RWPE2 (cell line): ENCODE measurements around the gene CIRBP.
A peak's percentile ranks its signal among the peaks of the same experiment; 100 is the strongest.

Source experiments
- ATAC-seq: fragments of 200-7000 bp; cut with Tn5 transposase; 3 replicates; pipeline ENCODE4 v1.9.1; 2021; ENCODE audit warnings: low read depth
- DNase-seq: peaks from one replicate; pipeline ENCODE4 v3.0.0-alpha.2; 2020; ENCODE audit warnings: low spot score
- H3K27ac ChIP-seq: fragments of 450-650 bp; 2 replicates; pipeline ENCODE4 v1.5.1; 2017; ENCODE audit warnings: mild to moderate bottlenecking; ENCODE audit not compliant: poor library complexity, severe bottlenecking
- H3K27me3 ChIP-seq: fragments of 250-450 bp; sonication (Bioruptor Pico); 2 replicates; pipeline ENCODE4 v1.5.1; 2021; ENCODE audit warnings: mild to moderate bottlenecking, moderate library complexity; ENCODE audit not compliant: insufficient read depth, poor library complexity, severe bottlenecking
- H3K36me3 ChIP-seq: fragments of 250-450 bp; sonication (Bioruptor Pico); 2 replicates; pipeline ENCODE4 v1.5.1; 2020; ENCODE audit warnings: low read depth, mild to moderate bottlenecking, moderate library complexity
- H3K4me1 ChIP-seq: fragments of 250-450 bp; sonication (Bioruptor Pico); 2 replicates; pipeline ENCODE4 v1.5.1; 2021; ENCODE audit warnings: mild to moderate bottlenecking, moderate library complexity; ENCODE audit not compliant: insufficient read depth, poor library complexity, severe bottlenecking
- H3K4me3 ChIP-seq: fragments of 250-450 bp; sonication (Bioruptor Pico); 2 replicates; pipeline ENCODE4 v1.5.1; 2021; ENCODE audit warnings: mild to moderate bottlenecking, moderate library complexity; ENCODE audit not compliant: severe bottlenecking
- H3K9me3 ChIP-seq: fragments of 250-450 bp; sonication (Bioruptor Pico); 2 replicates; pipeline ENCODE4 v1.5.1; 2021; ENCODE audit warnings: mild to moderate bottlenecking, moderate library complexity; ENCODE audit not compliant: severe bottlenecking
- TF ChIP-seq, protein P1 (sequence below): fragments of 450-650 bp; IDR thresholded peaks from one replicate; pipeline ENCODE4 v1.5.1; 2017; ENCODE audit warnings: mild to moderate bottlenecking, moderate library complexity; ENCODE audit not compliant: poor library complexity, severe bottlenecking

Gene CIRBP

GRCh38 chr19:1309977-1310852 lies 41.1 kb downstream of the CIRBP start:
- Histone ChIP-seq H3K27me3 (no peaks in the 10 kb centered on the region), H3K4me1 (peaks cover 12% of the 10 kb centered on the region)
- ATAC-seq = no peak

DNA sequence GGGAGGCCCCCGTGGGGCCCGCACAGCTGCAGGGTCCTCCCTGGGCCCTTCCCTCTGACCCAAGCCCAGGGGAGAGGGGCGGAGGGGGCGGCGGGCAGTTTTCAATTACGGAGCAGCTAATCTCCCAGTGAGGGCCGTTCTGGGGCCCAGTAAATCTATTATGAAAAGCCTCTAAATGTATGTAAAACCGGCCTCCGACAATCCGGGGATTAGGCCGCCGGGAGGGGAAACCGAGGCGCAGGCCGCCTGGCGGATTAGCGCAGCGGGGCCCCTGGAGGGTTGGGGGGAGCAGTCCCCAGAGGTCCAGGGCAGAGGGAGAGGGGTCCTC lies 41.7 kb downstream of the CIRBP start:
- H3K27ac ChIP-seq = no peak overlapping the region
- H3K4me3 ChIP-seq = no peak overlapping the region
- DNase-seq = no peak
- ATAC-seq = no peak
- H3K9me3 ChIP-seq = no peaks in the 10 kb centered on the region
- no peaks in the 10 kb centered on the region for H3K36me3 ChIP-seq
- TF ChIP-seq, protein P1, sequence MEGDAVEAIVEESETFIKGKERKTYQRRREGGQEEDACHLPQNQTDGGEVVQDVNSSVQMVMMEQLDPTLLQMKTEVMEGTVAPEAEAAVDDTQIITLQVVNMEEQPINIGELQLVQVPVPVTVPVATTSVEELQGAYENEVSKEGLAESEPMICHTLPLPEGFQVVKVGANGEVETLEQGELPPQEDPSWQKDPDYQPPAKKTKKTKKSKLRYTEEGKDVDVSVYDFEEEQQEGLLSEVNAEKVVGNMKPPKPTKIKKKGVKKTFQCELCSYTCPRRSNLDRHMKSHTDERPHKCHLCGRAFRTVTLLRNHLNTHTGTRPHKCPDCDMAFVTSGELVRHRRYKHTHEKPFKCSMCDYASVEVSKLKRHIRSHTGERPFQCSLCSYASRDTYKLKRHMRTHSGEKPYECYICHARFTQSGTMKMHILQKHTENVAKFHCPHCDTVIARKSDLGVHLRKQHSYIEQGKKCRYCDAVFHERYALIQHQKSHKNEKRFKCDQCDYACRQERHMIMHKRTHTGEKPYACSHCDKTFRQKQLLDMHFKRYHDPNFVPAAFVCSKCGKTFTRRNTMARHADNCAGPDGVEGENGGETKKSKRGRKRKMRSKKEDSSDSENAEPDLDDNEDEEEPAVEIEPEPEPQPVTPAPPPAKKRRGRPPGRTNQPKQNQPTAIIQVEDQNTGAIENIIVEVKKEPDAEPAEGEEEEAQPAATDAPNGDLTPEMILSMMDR = no peak
- peaks cover 12% of the 10 kb centered on the region for H3K4me1 ChIP-seq
- H3K27me3 ChIP-seq = no peaks in the 10 kb centered on the region

More at GRCh38 chr19:1309977-1310852, 41.1 kb downstream of the CIRBP start:
- Histone ChIP-seq H3K36me3 (no peaks in the 10 kb centered on the region), H3K4me3 (no peak overlapping the region), H3K27ac (no peak overlapping the region), H3K9me3 (no peaks in the 10 kb centered on the region)
- TF ChIP-seq, protein P1 = no peak
- peak; percentile 55 for DNase-seq

- DNase-seq (no peak), ATAC-seq (no peak)
- Histone ChIP-seq H3K9me3 (no peaks in the 10 kb centered on the region), H3K27me3 (no peaks in the 10 kb centered on the region), H3K4me3 (no peak overlapping the region), H3K36me3 (no peaks in the 10 kb centered on the region), H3K27ac (no peak overlapping the region), H3K4me1 (peaks cover 12% of the 10 kb centered on the region)
- TF ChIP-seq, protein P1 = no peak
Measured at GRCh38 chr19:1311543-1312091, 42.5 kb downstream of the CIRBP start.

DNA sequence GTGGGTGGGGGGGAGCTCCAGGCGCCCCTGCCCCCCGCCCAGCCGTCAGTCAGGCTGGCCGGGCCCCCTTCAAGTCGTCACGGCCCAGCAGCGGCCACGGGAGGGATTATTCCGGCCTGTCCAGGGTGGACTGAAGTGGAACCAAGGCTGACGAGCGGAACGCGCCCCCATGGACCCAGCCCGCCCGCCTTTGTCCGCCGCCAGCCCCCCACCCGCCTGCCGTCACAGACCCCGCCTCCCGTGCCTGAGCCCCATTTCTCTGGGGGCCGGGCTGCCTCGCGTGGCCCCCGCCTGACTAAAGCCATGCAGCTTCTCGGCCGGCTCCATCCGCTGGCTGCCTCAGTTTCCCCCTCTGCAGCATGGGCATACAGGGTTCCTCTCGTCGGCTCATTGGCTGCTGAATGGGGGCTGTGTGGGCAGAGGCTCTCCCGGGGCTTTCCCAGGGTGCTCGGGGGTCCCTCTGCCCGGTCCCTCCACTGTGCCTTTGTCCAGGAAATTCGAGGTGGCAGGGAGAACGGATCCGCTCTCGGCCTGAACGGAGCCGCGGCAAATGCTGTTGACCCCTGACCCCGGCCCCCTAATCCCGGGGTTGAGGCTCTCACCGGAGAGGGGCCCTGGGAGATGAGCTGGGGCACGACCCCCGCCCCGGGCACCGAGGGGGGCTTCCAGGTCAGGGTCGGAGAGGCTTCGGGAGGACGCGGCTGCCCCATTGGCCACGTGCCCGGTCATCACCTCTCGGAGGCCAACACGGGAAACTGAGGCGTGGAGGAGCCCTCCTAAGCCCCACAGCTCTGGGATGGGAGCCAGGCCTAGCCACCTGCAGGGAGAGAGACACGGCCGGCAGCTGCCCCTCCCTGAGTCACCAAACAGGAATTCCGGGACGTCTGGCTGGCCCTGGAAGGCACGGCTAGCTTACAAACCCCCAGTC lies 43.9 kb downstream of the CIRBP start:
- H3K9me3 ChIP-seq = no peaks in the 10 kb centered on the region
- H3K27me3 ChIP-seq = no peaks in the 10 kb centered on the region
- H3K4me3 ChIP-seq = no peak overlapping the region
- peaks cover 12% of the 10 kb centered on the region for H3K4me1 ChIP-seq
- TF ChIP-seq, protein P1 = no peak
- ATAC-seq (peak; percentile 85), DNase-seq (peak; percentile 75)
- H3K36me3 ChIP-seq = no peaks in the 10 kb centered on the region
- peak overlapping the region; percentile 64 for H3K27ac ChIP-seq
